HepG2 (cell line): ENCODE data around the gene APOC3. TPM values are rescaled to one million over a fixed set of nuclear protein-coding genes. Genes with fewer than 3 reads are reported as not detected.

Source experiments
- GPN1 ChIP-seq: sonication (generic); formaldehyde crosslinking; IDR thresholded peaks from 2 replicates; pipeline ENCODE4 v1.5.1; 2020; ENCODE audit warnings: missing genetic modification reagents, borderline replicate concordance
- HES4 ChIP-seq: sonication (generic); formaldehyde crosslinking; IDR thresholded peaks from 2 replicates; pipeline ENCODE4 v1.9.0; 2021; ENCODE audit warnings: mild to moderate bottlenecking, missing genetic modification reagents, borderline replicate concordance
- HNRNPH1 ChIP-seq: fragments of 200-400 bp; formaldehyde crosslinking; optimal IDR thresholded peaks from 2 replicates; pipeline ENCODE3; 2017; ENCODE audit warnings: mild to moderate bottlenecking, low read depth, low read length
- HOXA7 ChIP-seq: sonication (generic); formaldehyde crosslinking; IDR thresholded peaks from 2 replicates; pipeline ENCODE4 v1.8.1; 2022; ENCODE audit warnings: mild to moderate bottlenecking, missing genetic modification reagents, moderate library complexity
- PLSCR1 ChIP-seq: sonication (generic); formaldehyde crosslinking; IDR thresholded peaks from 2 replicates; pipeline ENCODE4 v1.5.0; 2020; ENCODE audit warnings: missing genetic modification reagents, mild to moderate bottlenecking, borderline replicate concordance
- SIX1 ChIP-seq: sonication (generic); formaldehyde crosslinking; IDR thresholded peaks from 2 replicates; pipeline ENCODE4 v1.4.0; 2020; ENCODE audit warnings: missing genetic modification reagents, borderline replicate concordance
- ZC3H4 ChIP-seq: sonication (generic); formaldehyde crosslinking; IDR thresholded peaks from 2 replicates; pipeline ENCODE4 v1.4.0; 2020; ENCODE audit warnings: missing genetic modification reagents, borderline replicate concordance
- ZNF552 ChIP-seq: sonication (generic); formaldehyde crosslinking; IDR thresholded peaks from 2 replicates; pipeline ENCODE4 v1.9.0; 2022; ENCODE audit warnings: missing genetic modification reagents, mild to moderate bottlenecking, borderline replicate concordance
- ZNF605 ChIP-seq: sonication (generic); formaldehyde crosslinking; IDR thresholded peaks from 2 replicates; pipeline ENCODE4 v1.8.0; 2022; ENCODE audit warnings: mild to moderate bottlenecking, missing genetic modification reagents
- ZNF782 ChIP-seq: sonication (generic); formaldehyde crosslinking; IDR thresholded peaks from 2 replicates; pipeline ENCODE4 v1.4.0; 2020; ENCODE audit warnings: missing genetic modification reagents, mild to moderate bottlenecking, borderline replicate concordance
- polyA plus RNA-seq, 8 experiments: library from polyadenylated mRNA; depleted of rRNA in 3 of 8; stranded (reverse) in 7 of 8; unstranded in 1 of 8; fragments of >200 nt; fragmentation: Illumina TruSeq in 4 of 8; extraction: Trizol in 4 of 8; gene quantifications; 2 replicates each; pipeline versions ENCODE4 v1.2.1 to v1.2.3, GENCODE V29; 2011 to 2016; ENCODE audit warnings: low read depth in 4 of 8, missing spikeins in 1 of 8, mixed read lengths in 1 of 8; ENCODE audit not compliant: insufficient read depth in 1 of 8
- total RNA-seq, 5 experiments: library from RNA; depleted of rRNA; stranded (reverse); fragments of >200 nt; fragmentation: Illumina TruSeq; extraction: Trizol; gene quantifications; 2 replicates each; pipeline ENCODE4 v1.2.3, GENCODE V29; 2016; ENCODE audit warnings: low read depth in 1 of 5
- TF ChIP-seq, protein P1 (sequence below): sonication (generic); formaldehyde crosslinking; IDR thresholded peaks from 2 replicates; pipeline ENCODE4 v1.4.0; 2020; ENCODE audit warnings: missing genetic modification reagents, borderline replicate concordance
- TF ChIP-seq, protein P2 (sequence below): sonication (generic); formaldehyde crosslinking; IDR thresholded peaks from 2 replicates; pipeline ENCODE4 v1.5.0; 2020; ENCODE audit warnings: missing genetic modification reagents, mild to moderate bottlenecking, borderline replicate concordance
- TF ChIP-seq, protein P3 (sequence below): sonication (generic); formaldehyde crosslinking; conservative IDR thresholded peaks from 2 replicates; pipeline ENCODE4 v1.4.0; 2020; ENCODE audit warnings: missing genetic modification reagents
- TF ChIP-seq, protein P4 (sequence below): sonication (generic); formaldehyde crosslinking; IDR thresholded peaks from 2 replicates; pipeline ENCODE4 v1.9.0; 2021; ENCODE audit warnings: missing genetic modification reagents, mild to moderate bottlenecking, borderline replicate concordance

Gene APOC3
- total and polyA plus RNA-seq, 2 of the 13 experiments (the other 11 are each of a cell fraction or from before 2014, with no cell fraction given) = 314 to 687 TPM

- TF ChIP-seq, protein P1, sequence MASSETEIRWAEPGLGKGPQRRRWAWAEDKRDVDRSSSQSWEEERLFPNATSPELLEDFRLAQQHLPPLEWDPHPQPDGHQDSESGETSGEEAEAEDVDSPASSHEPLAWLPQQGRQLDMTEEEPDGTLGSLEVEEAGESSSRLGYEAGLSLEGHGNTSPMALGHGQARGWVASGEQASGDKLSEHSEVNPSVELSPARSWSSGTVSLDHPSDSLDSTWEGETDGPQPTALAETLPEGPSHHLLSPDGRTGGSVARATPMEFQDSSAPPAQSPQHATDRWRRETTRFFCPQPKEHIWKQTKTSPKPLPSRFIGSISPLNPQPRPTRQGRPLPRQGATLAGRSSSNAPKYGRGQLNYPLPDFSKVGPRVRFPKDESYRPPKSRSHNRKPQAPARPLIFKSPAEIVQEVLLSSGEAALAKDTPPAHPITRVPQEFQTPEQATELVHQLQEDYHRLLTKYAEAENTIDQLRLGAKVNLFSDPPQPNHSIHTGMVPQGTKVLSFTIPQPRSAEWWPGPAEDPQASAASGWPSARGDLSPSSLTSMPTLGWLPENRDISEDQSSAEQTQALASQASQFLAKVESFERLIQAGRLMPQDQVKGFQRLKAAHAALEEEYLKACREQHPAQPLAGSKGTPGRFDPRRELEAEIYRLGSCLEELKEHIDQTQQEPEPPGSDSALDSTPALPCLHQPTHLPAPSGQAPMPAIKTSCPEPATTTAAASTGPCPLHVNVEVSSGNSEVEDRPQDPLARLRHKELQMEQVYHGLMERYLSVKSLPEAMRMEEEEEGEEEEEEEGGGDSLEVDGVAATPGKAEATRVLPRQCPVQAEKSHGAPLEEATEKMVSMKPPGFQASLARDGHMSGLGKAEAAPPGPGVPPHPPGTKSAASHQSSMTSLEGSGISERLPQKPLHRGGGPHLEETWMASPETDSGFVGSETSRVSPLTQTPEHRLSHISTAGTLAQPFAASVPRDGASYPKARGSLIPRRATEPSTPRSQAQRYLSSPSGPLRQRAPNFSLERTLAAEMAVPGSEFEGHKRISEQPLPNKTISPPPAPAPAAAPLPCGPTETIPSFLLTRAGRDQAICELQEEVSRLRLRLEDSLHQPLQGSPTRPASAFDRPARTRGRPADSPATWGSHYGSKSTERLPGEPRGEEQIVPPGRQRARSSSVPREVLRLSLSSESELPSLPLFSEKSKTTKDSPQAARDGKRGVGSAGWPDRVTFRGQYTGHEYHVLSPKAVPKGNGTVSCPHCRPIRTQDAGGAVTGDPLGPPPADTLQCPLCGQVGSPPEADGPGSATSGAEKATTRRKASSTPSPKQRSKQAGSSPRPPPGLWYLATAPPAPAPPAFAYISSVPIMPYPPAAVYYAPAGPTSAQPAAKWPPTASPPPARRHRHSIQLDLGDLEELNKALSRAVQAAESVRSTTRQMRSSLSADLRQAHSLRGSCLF = no peak
- TF ChIP-seq, protein P2, sequence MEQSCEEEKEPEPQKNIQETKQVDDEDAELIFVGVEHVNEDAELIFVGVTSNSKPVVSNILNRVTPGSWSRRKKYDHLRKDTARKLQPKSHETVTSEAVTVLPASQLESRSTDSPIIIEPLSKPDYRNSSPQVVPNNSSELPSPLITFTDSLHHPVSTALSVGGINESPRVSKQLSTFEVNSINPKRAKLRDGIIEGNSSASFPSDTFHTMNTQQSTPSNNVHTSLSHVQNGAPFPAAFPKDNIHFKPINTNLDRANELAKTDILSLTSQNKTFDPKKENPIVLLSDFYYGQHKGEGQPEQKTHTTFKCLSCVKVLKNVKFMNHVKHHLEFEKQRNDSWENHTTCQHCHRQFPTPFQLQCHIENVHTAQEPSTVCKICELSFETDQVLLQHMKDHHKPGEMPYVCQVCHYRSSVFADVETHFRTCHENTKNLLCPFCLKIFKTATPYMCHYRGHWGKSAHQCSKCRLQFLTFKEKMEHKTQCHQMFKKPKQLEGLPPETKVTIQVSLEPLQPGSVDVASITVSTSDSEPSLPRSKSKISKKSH (CRISPR knock-in tag) = no peak
- peak; percentile 2; the same call in 1 of the 2 replicates for TF ChIP-seq ZC3H4 (CRISPR knock-in tag)
- no peak for TF ChIP-seq HES4 (CRISPR knock-in tag)
- TF ChIP-seq ZNF552 = no peak
- peak; percentile 45; the same call in 1 of the 2 replicates for TF ChIP-seq PLSCR1 (CRISPR knock-in tag)
- TF ChIP-seq GPN1 (CRISPR knock-in tag) = no peak
- TF ChIP-seq HNRNPH1 = no peak
- TF ChIP-seq SIX1 (CRISPR knock-in tag) = no peak
- no peak for TF ChIP-seq ZNF782 (CRISPR knock-in tag)
- TF ChIP-seq ZNF605 = 0 out of 2 replicates have a peak, but pooled peaks have one; percentile 4
- TF ChIP-seq HOXA7 (CRISPR knock-in tag) = no peak
- TF ChIP-seq, protein P3, sequence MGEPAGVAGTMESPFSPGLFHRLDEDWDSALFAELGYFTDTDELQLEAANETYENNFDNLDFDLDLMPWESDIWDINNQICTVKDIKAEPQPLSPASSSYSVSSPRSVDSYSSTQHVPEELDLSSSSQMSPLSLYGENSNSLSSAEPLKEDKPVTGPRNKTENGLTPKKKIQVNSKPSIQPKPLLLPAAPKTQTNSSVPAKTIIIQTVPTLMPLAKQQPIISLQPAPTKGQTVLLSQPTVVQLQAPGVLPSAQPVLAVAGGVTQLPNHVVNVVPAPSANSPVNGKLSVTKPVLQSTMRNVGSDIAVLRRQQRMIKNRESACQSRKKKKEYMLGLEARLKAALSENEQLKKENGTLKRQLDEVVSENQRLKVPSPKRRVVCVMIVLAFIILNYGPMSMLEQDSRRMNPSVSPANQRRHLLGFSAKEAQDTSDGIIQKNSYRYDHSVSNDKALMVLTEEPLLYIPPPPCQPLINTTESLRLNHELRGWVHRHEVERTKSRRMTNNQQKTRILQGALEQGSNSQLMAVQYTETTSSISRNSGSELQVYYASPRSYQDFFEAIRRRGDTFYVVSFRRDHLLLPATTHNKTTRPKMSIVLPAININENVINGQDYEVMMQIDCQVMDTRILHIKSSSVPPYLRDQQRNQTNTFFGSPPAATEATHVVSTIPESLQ = 0 out of 2 replicates have a peak, but pooled peaks have one; percentile 13
- TF ChIP-seq, protein P4, sequence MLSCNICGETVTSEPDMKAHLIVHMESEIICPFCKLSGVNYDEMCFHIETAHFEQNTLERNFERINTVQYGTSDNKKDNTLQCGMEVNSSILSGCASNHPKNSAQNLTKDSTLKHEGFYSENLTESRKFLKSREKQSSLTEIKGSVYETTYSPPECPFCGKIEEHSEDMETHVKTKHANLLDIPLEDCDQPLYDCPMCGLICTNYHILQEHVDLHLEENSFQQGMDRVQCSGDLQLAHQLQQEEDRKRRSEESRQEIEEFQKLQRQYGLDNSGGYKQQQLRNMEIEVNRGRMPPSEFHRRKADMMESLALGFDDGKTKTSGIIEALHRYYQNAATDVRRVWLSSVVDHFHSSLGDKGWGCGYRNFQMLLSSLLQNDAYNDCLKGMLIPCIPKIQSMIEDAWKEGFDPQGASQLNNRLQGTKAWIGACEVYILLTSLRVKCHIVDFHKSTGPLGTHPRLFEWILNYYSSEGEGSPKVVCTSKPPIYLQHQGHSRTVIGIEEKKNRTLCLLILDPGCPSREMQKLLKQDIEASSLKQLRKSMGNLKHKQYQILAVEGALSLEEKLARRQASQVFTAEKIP (CRISPR knock-in tag) = no peak
These were observed 5.5 kb downstream of the APOC3 start (continued) for GRCh38 chr11:116835042-116835772.
